Measurements from ENCODE around the gene NECAB3. TPM values are rescaled to one million over a fixed set of nuclear protein-coding genes. Genes with fewer than 3 reads are reported as not detected.

NECAB3 gene, protein sequence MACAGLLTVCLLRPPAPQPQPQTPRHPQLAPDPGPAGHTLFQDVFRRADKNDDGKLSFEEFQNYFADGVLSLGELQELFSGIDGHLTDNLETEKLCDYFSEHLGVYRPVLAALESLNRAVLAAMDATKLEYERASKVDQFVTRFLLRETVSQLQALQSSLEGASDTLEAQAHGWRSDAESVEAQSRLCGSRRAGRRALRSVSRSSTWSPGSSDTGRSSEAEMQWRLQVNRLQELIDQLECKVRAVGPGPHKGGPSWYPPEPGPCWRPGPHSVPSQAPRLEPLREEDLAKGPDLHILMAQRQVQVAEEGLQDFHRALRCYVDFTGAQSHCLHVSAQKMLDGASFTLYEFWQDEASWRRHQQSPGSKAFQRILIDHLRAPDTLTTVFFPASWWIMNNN
- total RNA-seq, result 10 to 100 TPM; 44.6 to 50.1 (median 48.0) TPM
- 10 to 100 TPM; 27.1 to 30.7 (median 30.0) TPM for polyA plus RNA-seq

DNA sequence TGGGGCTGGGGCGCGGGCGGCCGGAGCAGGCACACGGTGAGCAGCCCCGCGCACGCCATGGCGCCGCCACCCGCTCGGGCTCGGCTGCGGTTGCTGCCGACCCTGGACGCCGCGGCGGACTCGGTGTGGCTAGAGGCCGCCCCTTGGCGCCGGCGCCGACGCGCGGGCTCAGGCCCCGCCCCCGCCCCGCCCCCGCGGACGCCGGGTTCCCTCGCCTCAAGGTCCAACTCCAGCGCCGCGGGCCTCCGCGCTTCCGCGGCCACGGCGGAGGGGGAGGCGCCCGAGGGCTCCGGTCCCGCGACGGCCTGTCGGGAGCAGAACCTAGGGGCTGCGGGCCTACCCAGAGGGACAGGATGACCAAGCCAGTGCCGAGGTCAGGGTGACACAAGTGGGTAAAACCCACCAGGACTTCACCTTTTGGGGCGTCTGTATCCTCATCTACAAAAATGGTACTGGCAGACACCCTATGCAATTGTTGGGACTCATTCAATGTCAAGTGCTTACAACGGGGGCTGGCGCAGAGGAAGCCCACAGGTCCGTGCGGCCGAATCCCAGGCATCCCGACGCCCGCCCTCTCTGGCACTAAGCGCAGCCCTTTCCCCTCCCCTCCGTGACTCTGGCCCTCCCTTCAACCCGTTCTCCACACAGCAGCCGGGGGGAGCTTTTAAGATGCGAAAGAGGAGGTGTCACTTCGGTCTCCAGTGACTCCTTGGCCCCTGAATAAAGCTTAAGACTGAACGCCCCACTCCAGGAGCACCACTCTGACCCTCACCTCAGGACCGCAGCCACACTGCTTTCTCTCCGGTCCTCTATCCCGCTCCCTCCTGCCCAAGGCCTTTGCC is at the start of gene NECAB3:
Gene NECAB3 (minus strand): TSS at position 135 of the 842 bp plus-strand sequence. CDS start 76 bp downstream, at position 59.
- H3K27me3 ChIP-seq, result no peaks in the 10 kb centered on the region
- peaks cover 0 to 40% (median 39%) of the 10 kb centered on the region in 4 donors for H3K4me1 ChIP-seq
- WGBS, 2 donors, result 2 to 5% methylated on average over 73 of the region's 73 CpGs
- peaks cover 0 to 22% (median 5%) of the 10 kb centered on the region in 4 donors for H3K36me3 ChIP-seq
- peak in 1 of 2 donors; percentile 17 for TF ChIP-seq POLR2A (IDR thresholded peaks at IDR 0.05)
- TF ChIP-seq CTCF (IDR thresholded peaks at IDR 0.05), result no peak
- TF ChIP-seq POLR2AphosphoS5 (IDR thresholded peaks at IDR 0.05), result peak; percentile 44 to 72 (median 66)
- no peak for TF ChIP-seq EP300 (IDR thresholded peaks at IDR 0.05)
- peak within 1 kb of the TSS; percentile 55 to 83 (median 74) for H3K4me3 ChIP-seq
- intact Hi-C loops (cut with DNase I), result loop anchor here (5.0 kb wide), 1 partner anchor 138 kb away; the partner anchor contains the start of gene CHMP4B
- DNase-seq, result peak; percentile 94
- no peaks in the 10 kb centered on the region for H3K9me3 ChIP-seq
- H3K27ac ChIP-seq, result peak within 1 kb of the TSS; percentile 89 to 96 (median 94)

DNA sequence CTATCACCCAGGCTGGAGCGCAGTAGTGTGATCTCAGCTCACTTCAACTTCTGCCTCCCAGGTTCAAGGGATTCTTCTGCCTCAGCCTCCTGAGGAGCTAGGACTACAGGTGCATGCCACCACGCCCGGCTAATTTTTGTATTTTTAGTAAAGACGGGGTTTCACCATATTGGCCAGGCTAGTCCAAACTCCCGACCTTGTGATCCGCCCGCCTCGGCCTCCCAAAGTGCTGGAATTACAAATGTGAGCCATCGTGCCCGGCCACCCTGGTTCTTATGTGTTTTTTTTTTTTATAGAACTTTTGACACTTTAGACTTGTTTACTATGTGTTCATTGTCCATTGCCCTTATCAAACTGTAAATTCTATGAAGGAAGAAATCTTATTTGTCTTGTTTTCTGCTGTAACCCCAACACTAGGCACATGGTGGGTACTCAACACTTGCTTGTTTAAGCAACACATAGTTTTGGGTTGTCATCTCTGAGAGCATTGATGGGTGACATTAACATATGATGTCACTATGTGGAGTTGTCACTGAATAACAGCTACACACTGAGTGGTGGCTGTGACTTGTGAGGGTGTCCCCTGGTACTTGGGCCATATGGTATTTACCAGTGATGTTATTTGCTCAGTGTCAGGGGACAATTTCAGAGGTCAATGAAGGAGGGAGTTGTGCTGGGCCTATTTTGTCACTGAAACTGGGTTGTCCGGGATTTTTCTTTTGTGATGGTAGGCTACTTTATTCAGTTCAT is 47.3 kb upstream of the NECAB3 start:
- intact Hi-C loops (cut with DNase I), result no loop called here
- TF ChIP-seq EP300 (IDR thresholded peaks at IDR 0.05), result no peak
- no peak for TF ChIP-seq POLR2AphosphoS5 (IDR thresholded peaks at IDR 0.05)
- no peak for TF ChIP-seq CTCF (IDR thresholded peaks at IDR 0.05)
- no peak for TF ChIP-seq POLR2A (IDR thresholded peaks at IDR 0.05)
- H3K9me3 ChIP-seq, result no peaks in the 10 kb centered on the region
- 91 to 94% methylated on average over 11 of the region's 11 CpGs for WGBS, 2 donors
- H3K27me3 ChIP-seq, result no peaks in the 10 kb centered on the region
- no peak for DNase-seq
- H3K27ac ChIP-seq, result no peak overlapping the region
- H3K36me3 ChIP-seq, result no peaks in the 10 kb centered on the region
- H3K4me1 ChIP-seq, result peaks cover 0 to 15% (median 11%) of the 10 kb centered on the region in 4 donors
- no peak overlapping the region for H3K4me3 ChIP-seq

DNA sequence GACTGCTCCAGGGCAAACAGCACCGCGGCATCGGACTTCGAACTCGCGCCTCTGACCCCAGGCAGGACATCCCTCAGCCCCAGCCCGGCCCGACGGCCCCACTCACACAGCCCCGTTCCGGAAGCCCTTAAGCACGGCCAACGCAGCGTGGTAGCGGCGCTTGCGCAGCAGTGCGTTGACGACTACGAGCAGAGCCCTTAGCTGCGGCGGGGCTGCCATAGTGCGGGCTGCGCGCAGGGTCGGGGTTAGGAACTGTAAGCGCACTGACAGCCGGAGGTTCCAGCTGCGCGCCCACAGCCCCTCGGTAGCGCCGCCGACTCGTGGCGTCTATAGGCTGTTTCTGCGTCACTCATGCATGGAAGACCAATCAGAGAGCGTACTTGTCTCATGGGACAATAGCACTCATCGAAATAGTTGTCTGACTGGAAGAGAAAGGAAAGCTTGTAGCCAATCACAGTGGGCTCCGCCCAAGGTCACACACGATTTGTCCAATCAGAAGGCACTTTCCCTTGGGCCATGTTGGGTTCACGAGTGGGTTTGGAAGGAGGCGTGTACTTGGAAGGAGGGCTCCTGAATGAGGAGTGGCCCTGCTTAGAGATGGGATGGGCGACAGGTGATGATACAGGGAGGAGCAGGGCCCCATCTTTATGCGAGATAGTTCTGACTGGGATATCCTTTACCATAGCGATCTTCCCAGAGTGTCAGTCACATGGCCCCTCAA is 45.9 kb upstream of the NECAB3 start, which contains the start of gene PXMP4:
Gene PXMP4 (minus strand): TSS at position 322 of the 721 bp plus-strand sequence. CDS start 103 bp downstream, at position 219.
- H3K36me3 ChIP-seq, result no peaks in the 10 kb centered on the region
- no peaks in the 10 kb centered on the region for H3K9me3 ChIP-seq
- intact Hi-C loops (cut with DNase I), result no loop called here
- H3K4me1 ChIP-seq, result peaks cover 0 to 15% (median 11%) of the 10 kb centered on the region in 4 donors
- TF ChIP-seq POLR2A (IDR thresholded peaks at IDR 0.05) (no peak), POLR2AphosphoS5 (IDR thresholded peaks at IDR 0.05) (peak; percentile 57 to 88 (median 80))
- H3K27me3 ChIP-seq, result no peaks in the 10 kb centered on the region
- peak within 1 kb of the TSS; percentile 71 to 90 (median 77) for H3K4me3 ChIP-seq
- DNase-seq, result peak; percentile 97
- peak within 1 kb of the TSS; percentile 77 to 83 (median 80) for H3K27ac ChIP-seq
- WGBS, 2 donors, result 3% methylated on average over 46 of the region's 46 CpGs

DNA sequence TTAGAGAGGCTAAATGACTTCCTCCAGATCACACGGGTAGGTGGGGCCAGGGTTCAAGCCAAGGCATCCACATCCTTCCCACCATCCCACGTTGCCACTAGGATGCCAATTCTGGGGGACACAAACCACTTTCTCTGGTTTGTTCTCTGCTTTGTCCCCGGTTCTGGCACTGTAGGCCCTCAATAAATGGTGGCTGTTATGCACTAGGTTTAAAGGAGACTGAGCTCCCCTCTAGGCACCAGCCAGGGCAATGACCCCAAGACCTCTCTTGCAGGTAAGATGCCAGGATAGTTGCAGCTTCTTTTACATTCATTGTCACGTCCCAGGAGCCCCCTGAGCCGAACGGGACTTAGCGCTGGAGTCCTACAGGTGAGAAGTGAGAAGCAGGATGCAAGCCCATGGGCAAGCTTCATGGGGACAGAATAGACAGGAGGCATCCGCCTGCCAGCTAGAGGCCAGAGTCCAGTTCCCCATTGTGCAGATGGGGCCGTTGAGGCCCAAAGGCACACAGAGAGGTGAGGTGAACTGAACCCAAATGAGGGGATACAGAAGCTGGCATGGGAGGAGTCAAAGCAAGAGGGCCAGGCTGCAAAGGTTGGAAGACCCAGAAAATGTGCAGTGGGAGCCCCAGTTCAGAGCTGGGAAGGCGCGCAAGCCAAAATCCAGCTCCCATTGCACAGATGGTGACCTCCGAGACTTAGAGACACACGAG is 45.2 kb upstream of the NECAB3 start:
- no peaks in the 10 kb centered on the region for H3K9me3 ChIP-seq
- no peaks in the 10 kb centered on the region for H3K27me3 ChIP-seq
- peaks cover 0 to 15% (median 11%) of the 10 kb centered on the region in 4 donors for H3K4me1 ChIP-seq
- H3K27ac ChIP-seq, result peak overlapping the region; percentile 77 to 83 (median 80)
- WGBS, 2 donors, result 41 to 56% methylated on average over 13 of the region's 13 CpGs
- H3K36me3 ChIP-seq, result peaks cover 0 to 5% (median 0%) of the 10 kb centered on the region in 4 donors
- intact Hi-C loops (cut with DNase I), result no loop called here
- DNase-seq, result no peak
- H3K4me3 ChIP-seq, result peak overlapping the region; percentile 71 to 90 (median 77)
- no peak for TF ChIP-seq EP300 (IDR thresholded peaks at IDR 0.05)
- no peak for TF ChIP-seq CTCF (IDR thresholded peaks at IDR 0.05)
- no peak for TF ChIP-seq POLR2A (IDR thresholded peaks at IDR 0.05)
